ENCODE data around the gene CSRNP3. TPM values are rescaled to one million over a fixed set of nuclear protein-coding genes. Genes with fewer than 3 reads are reported as not detected.

The CSRNP3 gene
- total and polyA plus RNA-seq, 2 donors (not counting 1 experiment from before 2014, with no cell fraction given), result not detected

DNA sequence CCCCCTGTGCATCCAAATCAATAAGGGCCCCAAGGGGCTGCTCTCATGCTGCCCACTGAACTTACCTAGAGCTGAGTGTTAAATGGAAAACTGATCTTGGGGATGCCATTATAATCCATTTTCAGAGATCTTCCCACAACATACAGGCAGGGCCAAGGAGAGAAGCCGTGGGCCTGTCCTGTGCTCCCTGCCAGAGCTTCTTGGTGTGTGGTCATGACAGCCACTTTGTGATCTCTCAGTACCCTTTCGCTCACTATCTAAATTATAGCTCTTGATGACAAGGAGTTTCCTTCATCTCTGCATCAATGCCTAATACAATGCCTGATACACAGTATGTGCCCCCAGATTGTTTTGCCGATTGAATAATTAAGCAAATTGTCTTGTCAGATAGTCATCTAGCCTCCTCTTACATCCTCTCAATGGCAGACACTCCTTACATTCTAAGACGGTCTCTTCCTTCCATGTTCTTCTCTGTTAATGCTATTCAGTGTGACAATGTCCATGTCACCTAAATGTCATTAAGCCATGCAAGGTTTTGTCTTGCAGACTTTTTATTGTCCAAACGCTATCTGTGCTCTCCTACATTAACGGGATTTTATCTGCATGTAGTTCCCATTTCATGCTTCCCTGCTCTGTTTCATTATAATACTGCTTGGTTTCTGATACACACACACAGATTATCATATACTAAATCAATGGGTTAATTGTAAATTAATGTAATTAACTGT, 5.9 kb downstream of the CSRNP3 start:
- DNase-seq, result no peak
- no peak for ATAC-seq (ENCODE audit: low read depth)
- no peak for TF ChIP-seq EZH2 (IDR thresholded peaks at IDR 0.05; ENCODE audit: borderline replicate concordance, insufficient read depth, low read depth, low read length, poor library complexity, severe bottlenecking)
- H3K4me3 ChIP-seq (ENCODE audit: control extremely low read depth in 1 of 5, extremely low read depth in 1 of 5, insufficient read depth in 1 of 5, low read depth in 2 of 5, low read length in 4 of 5), result no peak overlapping the region
- H3K36me3 ChIP-seq (replicated peaks in 1 of 2; ENCODE audit: control extremely low read depth in 1 of 2, control insufficient read depth in 1 of 2, extremely low read depth in 1 of 2, insufficient read depth in 2 of 2, low read length in 1 of 2), result no peaks in the 10 kb centered on the region
- no peak overlapping the region for H3K27ac Mint-ChIP-seq
- no peak overlapping the region for H3K4me3 Mint-ChIP-seq
- no peaks in the 10 kb centered on the region for H3K79me2 ChIP-seq (ENCODE audit: control insufficient read depth, insufficient read depth, low read length)
- WGBS (ENCODE audit: insufficient coverage), result 100% methylated on average over 4 of the region's 6 CpGs
- no peak overlapping the region for H3K4me2 ChIP-seq (replicated peaks; ENCODE audit: low read depth, low read length, poor library complexity, severe bottlenecking)
- no peak overlapping the region for H2AFZ ChIP-seq (ENCODE audit: insufficient read depth, low read depth, low read length, poor library complexity, severe bottlenecking)
- no peaks in the 10 kb centered on the region for H3K9me3 Mint-ChIP-seq (ENCODE audit: insufficient read depth)
- no peak overlapping the region for H3K27ac ChIP-seq (ENCODE audit: low read length in 2 of 2)
- H3K4me1 ChIP-seq (ENCODE audit: control insufficient read depth in 2 of 2, insufficient read depth in 2 of 2, low read length in 2 of 2), result no peaks in the 10 kb centered on the region
- intact Hi-C loops (cut with micrococcal nuclease), result no loop called here
- no peaks in the 10 kb centered on the region for H3K27me3 Mint-ChIP-seq
- H3K9ac ChIP-seq (ENCODE audit: low read length), result no peak overlapping the region
- H3K4me1 Mint-ChIP-seq, result no peaks in the 10 kb centered on the region
- POLR2A ChIA-PET, result no interaction called here
- no peaks in the 10 kb centered on the region for H3K9me3 ChIP-seq (ENCODE audit: control extremely low read depth in 1 of 3, control insufficient read depth in 2 of 3, insufficient read depth in 1 of 3, low read length in 2 of 3)
- CTCF ChIA-PET, result no interaction called here
- no peaks in the 10 kb centered on the region for H4K20me1 ChIP-seq (ENCODE audit: control insufficient read depth, insufficient read depth, low read length, poor library complexity, severe bottlenecking)
- no peaks in the 10 kb centered on the region for H3K27me3 ChIP-seq (replicated peaks in 1 of 4; ENCODE audit: control extremely low read depth in 1 of 4, control insufficient read depth in 3 of 4, insufficient read depth in 4 of 4, low read length in 3 of 4)

GRCh38 chr2:165479856-165480255, 10.4 kb downstream of the CSRNP3 start:
- CTCF ChIA-PET, result interaction anchor here (1.0 kb wide), 1 partner anchor 51 kb away, joined by 3 read pairs; no protein-coding TSS in a partner anchor
- Histone ChIP-seq H3K9me3 (ENCODE audit: control extremely low read depth in 1 of 3, control insufficient read depth in 2 of 3, insufficient read depth in 1 of 3, low read length in 2 of 3) (no peaks in the 10 kb centered on the region), H3K36me3 (replicated peaks in 1 of 2; ENCODE audit: control extremely low read depth in 1 of 2, control insufficient read depth in 1 of 2, extremely low read depth in 1 of 2, insufficient read depth in 2 of 2, low read length in 1 of 2) (no peaks in the 10 kb centered on the region), H4K20me1 (ENCODE audit: control insufficient read depth, insufficient read depth, low read length, poor library complexity, severe bottlenecking) (no peaks in the 10 kb centered on the region), H3K9ac (ENCODE audit: low read length) (no peak overlapping the region), H2AFZ (ENCODE audit: insufficient read depth, low read depth, low read length, poor library complexity, severe bottlenecking) (no peak overlapping the region), H3K4me1 (ENCODE audit: control insufficient read depth in 2 of 2, insufficient read depth in 2 of 2, low read length in 2 of 2) (no peaks in the 10 kb centered on the region), H3K4me2 (replicated peaks; ENCODE audit: low read depth, low read length, poor library complexity, severe bottlenecking) (no peak overlapping the region), H3K27ac (ENCODE audit: low read length in 2 of 2) (no peak overlapping the region), H3K27me3 (replicated peaks in 1 of 4; ENCODE audit: control extremely low read depth in 1 of 4, control insufficient read depth in 3 of 4, insufficient read depth in 4 of 4, low read length in 3 of 4) (no peaks in the 10 kb centered on the region), H3K4me3 (ENCODE audit: control extremely low read depth in 1 of 5, extremely low read depth in 1 of 5, insufficient read depth in 1 of 5, low read depth in 2 of 5, low read length in 4 of 5) (no peak overlapping the region), H3K79me2 (ENCODE audit: control insufficient read depth, insufficient read depth, low read length) (no peaks in the 10 kb centered on the region)
- H3K4me3 Mint-ChIP-seq, result no peak overlapping the region
- H3K27ac Mint-ChIP-seq, result no peak overlapping the region
- POLR2A ChIA-PET, result no interaction called here
- H3K9me3 Mint-ChIP-seq (ENCODE audit: insufficient read depth), result no peaks in the 10 kb centered on the region
- intact Hi-C loops (cut with micrococcal nuclease), result no loop called here
- no peaks in the 10 kb centered on the region for H3K27me3 Mint-ChIP-seq
- DNase-seq (no peak), ATAC-seq (ENCODE audit: low read depth) (no peak)
- 72% methylated on average over 4 of the region's 4 CpGs for WGBS (ENCODE audit: insufficient coverage)
- TF ChIP-seq EZH2 (IDR thresholded peaks at IDR 0.05; ENCODE audit: borderline replicate concordance, insufficient read depth, low read depth, low read length, poor library complexity, severe bottlenecking), result no peak
- TF ChIP-seq CTCF (IDR thresholded peaks at IDR 0.05), result no peak
- H3K4me1 Mint-ChIP-seq, result no peaks in the 10 kb centered on the region
